Esophagus squamous epithelium (tissue), 4 donors: ENCODE data around the gene ATP10A.

Experiments
- CTCF ChIP-seq, 6 experiments: fragments of 450-650 bp in 4 of 6; fragments of 200-600 bp in 2 of 6; sonication (generic) in 2 of 6; IDR thresholded peaks; one replicate each; pipeline ENCODE4 v1.5.1; 2016 to 2019; ENCODE audit warnings: antibody characterized with exemption in 6 of 6, mild to moderate bottlenecking in 4 of 6, moderate library complexity in 4 of 6
- POLR2A ChIP-seq, 4 donors: fragments of 450-650 bp; IDR thresholded peaks; one replicate each; pipeline ENCODE4 v1.6.1; 2017; ENCODE audit warnings: antibody characterized with exemption in 4 of 4, mild to moderate bottlenecking in 4 of 4, moderate library complexity in 3 of 4

GRCh38 chr15:25643120-25643519, 220.0 kb downstream of the ATP10A start:
- TF ChIP-seq POLR2A (IDR thresholded peaks at IDR 0.05) (no peak), CTCF (IDR thresholded peaks at IDR 0.05) (no peak)
